LoVo (cell line): ENCODE results near the gene SRRM4.
"Not testable (repeated sequence)": the region's sequence is repeated elsewhere in the genome, so short reads cannot be mapped to it uniquely, and the experiment has no call there.

ENCODE experiments used
- DNase-seq: peaks from one replicate; pipeline ENCODE4 v3.0.0-alpha.2; 2016; ENCODE audit warnings: low spot score

Gene SRRM4

DNA sequence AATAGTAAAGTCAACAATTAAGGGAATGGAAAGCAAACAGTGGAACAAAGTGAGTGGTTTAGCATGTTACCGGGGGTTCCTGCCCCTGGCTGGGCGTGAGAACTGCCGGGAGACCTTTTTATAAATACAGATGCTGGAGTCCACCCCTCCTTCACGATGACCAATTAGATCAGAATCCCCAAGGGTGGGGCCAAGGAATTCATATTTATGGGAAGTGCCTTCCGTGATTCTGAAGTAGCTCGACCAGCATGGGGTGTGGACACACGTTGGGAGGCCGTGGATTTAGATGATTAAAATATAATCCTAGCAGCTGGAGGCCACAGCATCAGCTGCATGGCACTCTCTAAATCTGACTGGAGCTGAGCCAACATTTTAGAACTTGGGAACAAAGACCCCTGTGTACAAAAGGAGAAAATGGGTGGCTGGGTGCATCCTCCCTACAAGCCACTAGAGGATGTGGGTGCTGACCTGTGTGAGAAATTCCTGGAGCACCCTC, 87.9 kb downstream of the SRRM4 start:
- peak; percentile 4 for DNase-seq

DNA sequence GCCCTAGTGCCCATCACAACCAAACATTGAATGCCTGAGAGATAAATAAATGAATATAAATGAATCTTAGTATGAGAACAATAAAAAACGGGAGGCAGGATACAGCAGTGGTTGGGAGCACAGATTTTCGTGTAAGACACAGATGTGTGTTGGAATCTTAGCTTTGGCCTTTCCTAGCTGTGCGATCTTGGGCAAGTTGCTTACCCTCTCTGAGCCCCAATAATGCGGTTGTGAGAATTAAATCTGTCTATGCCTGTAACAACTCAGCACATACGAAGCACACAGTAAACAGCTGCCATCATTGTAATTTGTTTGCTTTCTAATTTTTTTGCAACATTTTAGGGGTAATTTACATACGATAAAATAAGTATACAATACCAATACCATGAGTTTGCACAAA, 89.8 kb downstream of the SRRM4 start:
- DNase-seq: no peak

DNA sequence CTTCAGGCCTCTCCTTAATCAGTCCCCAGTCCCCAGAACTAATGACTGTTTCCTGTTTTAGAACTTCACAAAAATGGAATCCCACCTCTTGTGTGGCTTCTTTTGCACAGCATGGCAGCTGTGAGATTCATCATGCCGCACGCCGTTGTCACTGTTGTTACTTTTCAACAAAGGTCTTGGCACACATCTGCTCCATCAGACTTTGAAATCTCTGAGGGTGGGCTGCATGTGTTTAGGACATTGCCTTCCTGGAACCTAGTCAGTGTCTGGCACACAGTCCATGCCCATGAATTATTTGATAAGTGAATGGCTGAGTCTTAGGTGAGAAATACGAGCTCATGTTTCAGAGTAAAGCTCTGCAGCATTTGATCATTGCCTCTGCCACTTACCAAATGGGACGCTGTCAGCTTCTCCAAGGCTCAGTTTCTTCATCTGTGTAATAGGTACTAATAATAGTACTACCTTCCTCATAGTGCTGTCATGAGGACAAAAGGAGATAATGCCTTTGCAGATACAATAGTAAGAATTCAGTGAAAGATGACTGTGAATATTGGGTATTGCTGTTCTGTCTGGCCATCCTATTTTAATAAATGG, 90.4 kb downstream of the SRRM4 start:
- DNase-seq: no peak

DNA sequence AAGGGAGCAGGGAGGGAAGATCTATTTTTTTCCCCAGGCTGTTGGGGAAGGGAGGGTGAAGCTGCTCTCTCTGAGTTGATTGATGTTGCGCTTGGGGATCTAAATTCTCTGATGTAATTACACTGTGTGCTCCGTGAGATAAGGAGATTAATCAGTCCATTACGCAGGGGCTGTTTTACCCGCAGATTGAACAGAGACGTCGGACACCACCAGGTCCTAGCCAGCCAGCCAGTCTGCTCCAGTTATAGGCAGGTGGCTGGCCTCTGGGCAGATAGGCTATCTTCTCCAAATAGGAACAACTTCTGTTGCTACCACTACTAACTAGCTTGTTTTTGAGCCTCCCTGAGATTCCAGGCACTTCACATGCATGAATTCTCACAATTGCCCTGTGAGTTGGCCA, 91.1 kb downstream of the SRRM4 start:
- DNase-seq: no peak

DNA sequence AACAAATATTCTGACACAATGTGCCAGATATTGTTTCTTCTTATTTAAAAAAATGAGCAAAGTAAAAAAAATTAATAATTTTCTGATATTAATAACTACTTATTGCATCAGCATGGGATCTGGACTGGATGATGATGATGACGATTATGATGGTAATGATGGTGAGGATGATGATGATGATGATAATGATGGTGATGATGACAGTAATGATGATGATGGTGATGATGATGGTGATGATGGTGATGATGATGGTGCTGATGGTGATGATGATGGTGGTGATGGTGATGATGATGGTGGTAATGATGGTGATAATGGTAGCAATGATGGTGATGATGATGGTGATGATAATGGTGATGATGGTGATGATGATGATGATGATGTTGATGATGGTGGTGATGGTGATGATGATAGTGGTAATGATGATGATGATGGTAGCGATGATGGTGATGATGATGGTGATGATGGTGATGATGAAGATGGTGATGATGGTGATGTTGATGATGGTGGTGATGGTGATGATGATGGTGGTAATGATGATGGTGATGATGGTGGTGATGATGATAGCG, 94.0 kb downstream of the SRRM4 start:
- DNase-seq: no peak

DNA sequence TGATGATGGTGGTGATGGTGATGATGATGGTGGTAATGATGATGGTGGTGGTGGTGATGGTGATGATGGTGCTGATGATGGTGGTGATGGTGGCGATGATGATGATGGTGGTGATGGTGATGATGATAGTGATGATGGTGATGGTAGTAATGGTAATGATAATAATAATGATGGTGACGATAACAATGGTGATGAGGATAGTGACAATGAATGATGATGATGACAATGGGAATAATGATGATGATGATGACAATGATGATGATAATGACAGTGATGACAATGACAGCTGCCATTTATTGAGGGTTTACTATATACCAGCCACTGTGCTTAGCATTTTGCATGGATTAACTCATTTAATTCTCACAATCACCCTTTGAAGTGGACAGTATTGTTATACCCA, 94.6 kb downstream of the SRRM4 start:
- DNase-seq: no peak

DNA sequence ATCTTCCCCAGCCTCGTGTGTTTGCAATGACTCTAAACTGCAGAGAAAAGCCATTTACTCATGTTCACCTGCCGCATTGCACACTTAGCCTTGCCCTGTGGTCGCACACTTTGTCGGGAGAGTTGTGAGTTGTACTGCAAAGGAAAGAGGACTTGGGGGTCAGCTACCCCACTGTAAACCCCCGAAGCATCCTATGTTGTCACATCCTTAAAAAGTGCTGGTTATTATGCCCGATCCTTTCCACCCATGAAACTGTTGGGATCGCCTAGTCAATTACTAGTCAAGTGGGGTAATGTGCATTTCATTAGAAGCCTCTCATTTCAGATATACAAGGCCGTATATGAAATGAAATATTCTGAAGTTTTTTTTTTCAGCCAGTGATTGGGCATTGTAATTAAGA, 98.2 kb downstream of the SRRM4 start:
- DNase-seq: no peak

DNA sequence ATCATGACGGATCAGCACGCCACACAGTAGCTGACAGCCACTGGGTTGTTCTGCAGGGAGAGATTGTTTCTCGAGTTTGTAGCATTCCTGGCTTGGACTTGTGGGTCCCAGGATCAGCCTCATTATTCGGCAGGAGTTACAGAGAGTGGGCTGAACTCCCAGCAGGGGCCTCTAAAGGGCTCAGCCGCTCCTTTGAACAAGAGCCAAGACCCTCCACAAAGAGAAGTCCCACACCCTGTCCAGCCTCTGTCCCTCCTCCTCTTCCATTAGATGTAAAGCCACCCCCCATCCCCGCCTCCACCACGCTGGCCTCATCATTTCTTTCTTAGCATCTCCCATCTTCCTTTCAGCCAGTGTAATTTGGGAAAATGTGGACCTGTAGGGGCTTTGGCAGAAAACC, 100.7 kb downstream of the SRRM4 start:
- DNase-seq: no peak

DNA sequence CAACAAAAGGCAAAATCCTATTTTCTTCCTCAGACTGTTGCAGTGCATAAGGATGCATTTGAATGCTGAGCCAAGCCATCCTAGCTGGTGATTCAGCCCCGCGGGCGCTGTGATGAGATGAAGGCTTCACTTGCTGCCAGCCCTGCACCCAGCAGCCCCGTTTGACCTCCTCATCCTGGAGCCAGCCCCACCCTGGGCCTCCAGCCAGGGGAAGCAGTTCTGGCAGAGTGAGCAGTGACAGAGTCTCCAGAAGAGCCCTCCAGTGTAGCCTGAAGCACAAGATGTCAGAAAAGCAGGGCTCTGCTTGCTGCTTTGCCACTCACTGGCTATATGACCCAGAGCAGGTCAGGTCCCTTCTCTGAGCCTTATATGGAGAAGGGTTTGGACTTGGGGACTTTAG, 101.2 kb downstream of the SRRM4 start:
- DNase-seq: no peak

DNA sequence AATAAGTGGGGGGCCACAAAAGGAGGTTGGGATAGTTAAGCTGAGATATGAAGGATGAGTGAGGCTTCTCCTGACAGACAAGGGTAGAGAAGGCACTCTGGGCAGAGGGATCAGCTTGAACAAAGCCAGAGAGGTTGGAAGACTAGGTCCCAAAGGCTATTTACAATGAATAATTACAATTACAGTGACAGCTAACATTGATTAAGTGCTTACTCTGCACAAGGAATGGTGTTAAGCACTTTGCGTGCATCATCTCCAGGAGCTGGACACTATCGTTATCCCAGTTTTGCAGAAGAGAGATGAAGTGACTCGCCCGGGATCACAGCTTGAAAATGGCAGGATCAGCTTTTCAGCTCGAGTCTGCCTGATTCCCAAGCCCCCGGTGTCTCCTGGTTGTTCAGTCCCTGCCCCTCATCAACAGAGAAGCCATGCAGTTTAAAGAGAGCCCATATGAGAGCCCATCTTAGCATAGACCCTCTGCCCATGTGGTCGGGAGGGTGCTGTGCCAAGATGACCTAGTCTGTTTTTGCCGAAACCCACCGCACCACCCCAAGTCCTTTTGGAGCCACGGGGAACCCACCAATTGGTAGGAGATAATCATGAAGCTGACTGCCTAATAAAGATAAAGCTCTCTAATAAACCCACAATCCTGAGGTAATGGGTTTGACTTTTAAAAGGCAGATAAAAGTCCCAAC, 107.5 kb downstream of the SRRM4 start:
- no peak for DNase-seq

DNA sequence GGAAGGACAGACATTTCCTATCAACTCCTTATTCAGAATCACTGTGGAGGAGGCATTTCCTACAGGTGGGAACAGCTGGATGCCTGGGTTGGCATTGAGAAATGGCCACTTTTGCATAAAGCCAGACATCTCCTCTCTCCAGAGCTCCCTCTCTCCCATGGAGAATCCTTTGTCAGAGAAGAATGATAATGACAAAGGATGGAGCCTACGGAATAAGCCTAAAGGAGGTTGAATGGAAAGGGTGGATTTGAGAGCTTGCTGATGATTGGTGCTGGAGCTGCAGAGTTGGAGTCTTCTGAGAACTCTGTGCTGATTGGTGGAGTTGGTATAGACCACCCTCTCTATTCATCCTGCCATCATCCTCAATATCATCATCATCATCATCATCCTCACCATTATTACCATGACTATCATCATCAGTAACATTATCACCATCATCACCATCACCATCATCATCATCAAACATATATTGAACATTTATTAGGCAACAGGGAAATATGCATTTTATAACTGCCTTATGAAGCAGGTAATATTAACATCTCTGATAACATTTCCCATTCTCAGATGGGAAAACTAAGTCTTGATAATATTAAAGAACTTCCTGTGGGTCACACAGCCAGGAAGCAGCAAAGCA, 108.2 kb downstream of the SRRM4 start:
- no peak for DNase-seq

DNA sequence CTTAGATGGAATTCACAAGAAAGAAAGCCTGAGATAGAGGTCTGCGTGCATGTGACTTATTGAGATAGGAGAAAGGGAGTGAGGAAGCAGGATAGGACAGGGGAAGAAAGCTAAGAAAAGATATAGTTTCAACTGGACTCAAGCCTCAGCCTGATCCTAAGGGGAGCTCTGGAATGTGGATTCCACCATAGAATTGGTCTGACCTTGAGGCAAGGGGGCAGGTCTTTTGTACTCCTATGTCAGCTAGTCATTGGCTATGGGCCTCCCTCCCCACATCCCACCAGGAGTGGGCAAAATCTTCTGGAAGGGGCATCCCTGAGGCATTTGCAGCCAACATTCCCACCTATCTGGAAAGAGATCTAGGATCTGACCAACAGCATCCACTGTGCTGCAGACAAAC, 108.9 kb downstream of the SRRM4 start:
- no peak for DNase-seq

DNA sequence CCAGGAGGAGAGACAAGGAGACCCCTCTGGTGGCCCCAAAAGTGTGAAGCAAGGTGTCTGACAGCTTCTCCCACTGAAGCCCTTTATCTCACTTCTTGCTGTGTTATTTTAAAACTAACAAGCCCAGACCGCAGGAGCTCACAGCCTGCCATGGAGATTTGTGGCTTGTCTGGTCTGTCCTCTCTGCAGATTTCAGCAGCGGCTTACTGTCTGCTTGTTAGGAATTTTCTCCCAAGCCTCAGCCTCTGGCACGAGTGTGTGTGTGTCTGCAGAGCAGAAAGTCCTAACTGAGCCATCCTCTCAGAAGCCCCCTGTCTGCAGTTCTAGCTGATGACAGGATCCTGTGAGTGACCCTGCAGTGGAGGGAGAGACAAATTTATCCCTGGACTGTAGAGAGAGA, 109.5 kb downstream of the SRRM4 start:
- no peak for DNase-seq

DNA sequence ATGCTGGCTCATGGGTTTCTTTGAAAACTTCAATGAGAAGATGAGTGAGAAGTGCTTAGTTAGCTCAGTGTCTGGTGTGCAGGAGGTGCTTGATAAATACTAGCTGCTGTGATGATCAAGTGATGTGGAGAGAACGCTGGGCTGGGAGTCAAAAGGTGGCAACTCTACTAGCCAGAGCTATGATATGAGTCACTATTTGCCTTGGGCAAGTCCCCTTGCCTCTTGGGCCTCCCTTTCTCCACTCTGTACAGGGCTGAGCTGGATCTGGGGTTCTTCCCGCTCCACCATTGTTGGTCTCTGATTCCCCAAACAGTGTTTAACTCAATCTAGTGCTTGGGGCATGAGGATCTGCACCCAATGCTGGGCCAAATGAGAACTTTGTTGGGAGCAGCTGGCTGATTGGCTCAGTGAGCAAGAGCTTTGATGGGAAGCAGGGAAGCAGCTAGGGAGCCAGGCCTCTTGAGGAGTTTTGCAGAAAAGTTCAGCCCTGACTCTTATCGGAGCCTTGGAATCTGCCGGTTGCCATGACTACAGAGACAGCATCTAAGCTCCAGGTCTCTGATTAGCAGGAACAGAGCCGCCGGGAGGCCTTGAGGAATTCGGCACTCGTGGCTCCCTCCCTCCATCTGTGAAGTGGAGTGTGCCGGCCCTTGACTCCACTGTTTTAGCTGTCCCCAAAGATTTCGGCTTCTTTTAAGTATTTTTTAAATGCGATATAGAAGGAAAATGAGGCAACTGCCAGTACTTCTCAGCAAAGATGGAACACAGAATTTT, 115.3 kb downstream of the SRRM4 start:
- no peak for DNase-seq

DNA sequence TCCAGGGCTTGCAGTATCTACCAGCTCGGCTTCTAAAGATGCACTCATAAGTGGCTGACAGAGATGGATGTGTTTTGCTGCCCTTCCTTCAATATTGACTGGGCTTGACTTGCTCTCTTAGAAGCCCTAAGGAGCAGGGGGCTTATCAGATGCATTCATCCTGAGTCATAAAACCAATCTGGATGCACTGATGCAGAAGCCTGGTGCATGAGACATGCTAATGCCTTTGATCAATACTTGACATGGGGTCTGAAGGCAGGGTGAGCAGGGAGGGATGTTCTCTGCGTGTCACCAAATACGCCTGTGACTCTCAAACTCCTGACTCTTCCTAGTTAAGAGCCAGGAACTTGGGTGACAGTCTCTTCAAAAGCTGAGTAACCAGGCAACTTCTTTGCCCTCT, 119.6 kb downstream of the SRRM4 start:
- DNase-seq: no peak

DNA sequence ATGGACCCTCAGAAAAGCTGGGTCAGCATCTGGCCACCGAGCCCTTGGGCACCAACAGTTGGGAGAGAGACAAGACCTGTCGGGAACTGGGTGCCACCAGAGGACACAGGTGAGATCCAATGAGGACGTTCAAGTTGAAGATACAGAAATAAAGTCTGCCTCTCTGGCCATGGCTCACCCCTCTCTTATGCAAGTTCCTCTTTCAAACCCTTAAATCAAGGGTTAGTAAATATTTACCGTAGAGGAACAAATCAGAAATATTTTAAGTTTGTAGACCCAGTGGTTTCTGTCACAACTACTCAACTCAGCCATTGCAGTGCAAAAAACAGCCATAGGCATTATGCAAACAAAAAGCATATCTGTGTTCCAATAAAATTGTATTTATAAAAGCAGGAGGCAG, 120.9 kb downstream of the SRRM4 start:
- DNase-seq: no peak

DNA sequence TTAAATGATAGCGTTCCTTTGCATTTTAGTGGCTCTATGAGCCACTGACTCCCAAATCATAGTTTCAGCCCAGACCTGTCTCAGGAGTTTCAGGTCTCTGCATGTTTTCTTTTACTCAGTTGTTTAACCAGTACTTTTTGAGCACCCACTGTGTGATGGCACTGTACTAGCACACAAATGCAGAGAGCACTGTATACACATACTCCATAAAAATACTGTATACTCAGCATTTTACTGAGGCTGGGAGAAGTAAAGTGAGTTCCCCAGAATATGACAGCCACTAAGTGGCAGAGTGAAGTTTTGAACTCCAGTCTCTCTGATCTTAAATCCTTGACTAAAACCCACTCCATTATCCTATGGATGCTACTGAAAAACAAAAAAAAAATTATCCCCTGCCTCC, 121.4 kb downstream of the SRRM4 start:
- DNase-seq: no peak

DNA sequence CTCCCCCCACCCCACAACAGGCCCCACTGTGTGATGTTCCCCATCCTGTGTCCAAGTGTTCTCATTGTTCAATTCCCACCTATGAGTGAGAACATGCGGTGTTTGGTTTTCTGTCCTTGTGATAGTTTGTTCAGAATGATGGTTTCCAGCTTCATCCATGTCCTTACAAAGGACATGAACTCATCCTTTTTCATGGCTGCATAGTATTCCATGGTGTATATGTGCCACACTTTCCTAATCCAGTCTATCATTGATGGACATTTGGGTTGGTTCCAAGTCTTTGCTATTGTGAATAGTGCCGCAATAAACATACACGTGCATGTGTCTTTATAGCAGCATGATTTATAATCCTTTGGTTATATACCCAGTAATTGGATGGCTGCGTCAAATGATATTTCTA, 123.6 kb downstream of the SRRM4 start:
- DNase-seq: not testable (repeated sequence)

DNA sequence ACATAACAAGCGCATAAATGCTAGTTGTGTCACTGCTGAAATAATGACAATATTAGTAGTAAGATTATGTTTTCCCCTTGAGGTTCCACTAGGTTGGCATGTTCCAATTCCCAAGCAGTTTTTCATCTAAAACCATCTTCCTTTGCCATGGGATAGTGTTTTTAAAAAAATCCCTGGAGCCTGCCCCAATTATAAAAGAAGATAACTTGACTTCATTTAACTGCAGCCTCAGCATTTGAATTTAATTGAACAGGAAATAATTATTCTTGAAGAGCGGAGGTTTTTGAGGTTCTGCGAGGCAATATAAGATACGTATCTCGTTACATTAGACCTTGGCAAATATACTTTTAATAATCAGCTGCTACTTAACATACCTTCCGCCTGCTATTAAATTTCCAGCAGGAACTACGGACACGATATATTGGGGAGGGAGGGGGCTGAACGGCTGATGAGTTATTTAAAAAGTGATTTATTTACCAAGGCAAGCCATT, 132.2 kb downstream of the SRRM4 start:
- DNase-seq: no peak

DNA sequence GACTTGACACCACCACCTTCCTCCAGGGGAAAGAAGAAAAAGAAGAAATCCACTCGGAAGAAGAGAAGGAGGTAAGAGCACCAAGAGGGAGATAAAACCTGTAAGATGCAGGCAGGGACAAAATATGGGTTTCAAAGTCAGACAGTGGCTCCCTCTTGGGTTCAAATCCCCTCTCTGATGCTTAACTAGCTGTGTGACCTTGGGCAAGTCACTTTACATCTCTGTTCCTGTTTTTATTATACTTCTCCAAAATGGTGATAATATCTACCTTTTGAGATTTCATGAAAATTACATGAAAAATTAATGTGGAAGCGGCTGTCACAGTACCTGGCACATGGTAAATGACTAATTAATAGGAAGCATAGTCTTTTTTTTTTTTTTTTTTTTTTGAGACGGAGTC, 133.0 kb downstream of the SRRM4 start:
- DNase-seq: no peak

DNA sequence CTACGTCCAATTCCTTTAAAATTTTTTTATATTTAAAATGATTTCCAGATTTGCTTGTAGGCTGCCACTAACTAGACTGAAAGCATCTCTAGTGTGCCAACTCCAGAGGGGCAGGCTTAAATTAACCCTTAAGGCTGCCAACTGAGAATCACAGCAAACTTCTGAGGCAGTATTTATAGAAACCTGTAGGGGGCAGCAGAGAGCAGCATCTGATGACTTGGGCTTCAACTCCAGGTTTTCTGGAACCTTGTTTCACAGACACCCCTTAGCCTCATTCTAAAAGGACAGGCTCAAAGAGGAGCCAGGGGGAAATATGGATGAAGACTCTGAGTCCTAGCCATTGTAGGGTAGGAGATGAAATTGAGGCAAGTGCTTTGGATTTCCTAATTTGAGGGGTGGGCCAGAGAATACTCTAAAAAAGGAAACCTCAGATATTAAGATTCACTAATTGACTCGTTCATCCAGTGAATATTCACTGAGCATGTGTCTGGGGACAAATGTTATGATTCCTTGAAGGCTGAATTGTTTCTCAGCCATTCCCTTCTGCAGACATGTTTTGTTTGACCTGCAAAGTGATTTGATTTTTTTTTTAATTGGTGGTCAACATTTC, 134.1 kb downstream of the SRRM4 start:
- peak; percentile 47 for DNase-seq

DNA sequence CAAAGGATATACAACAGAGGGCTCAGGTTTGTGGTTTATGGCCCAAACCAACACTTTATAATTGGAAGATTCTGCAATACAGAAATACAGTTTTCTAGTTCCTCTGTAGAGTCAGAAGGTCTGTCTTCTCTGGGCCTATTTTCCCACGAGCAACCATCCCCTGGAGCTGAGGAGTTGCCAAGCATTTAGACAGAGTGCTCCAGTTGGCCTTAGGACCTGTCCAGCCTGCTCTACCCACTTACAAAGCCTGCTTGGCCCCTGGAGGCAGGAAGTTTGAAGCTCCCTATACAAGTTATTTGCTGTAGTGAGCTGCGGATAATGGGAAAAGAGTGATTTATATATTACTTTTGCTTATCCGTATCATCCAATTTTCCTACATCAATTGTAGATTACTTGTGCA, 136.6 kb downstream of the SRRM4 start:
- DNase-seq: no peak
